Measurements from ENCODE around the gene CCDC192.
"Not testable (repeated sequence)": the region's sequence is repeated elsewhere in the genome, so short reads cannot be mapped to it uniquely, and the experiment has no call there.

DNA sequence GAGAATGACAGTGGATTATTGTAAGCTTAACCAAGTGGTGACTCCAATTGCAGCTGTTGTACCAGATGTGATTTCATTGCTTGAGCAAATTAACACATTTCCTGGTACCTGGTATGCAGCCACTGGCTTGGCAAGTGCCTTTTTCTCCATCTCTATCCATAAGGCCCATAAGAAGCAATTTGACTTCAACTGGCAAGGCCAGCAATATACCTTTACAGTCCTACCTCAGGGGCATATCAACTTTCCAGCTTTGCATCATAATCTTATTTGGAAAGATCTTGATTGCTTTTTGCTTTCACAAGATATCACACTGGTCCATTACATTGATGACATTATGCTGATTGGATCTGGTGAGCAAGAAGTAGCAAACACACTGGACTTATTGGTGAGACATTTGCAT, 26.2 kb upstream of the CCDC192 start:
- TF ChIP-seq, protein P1, sequence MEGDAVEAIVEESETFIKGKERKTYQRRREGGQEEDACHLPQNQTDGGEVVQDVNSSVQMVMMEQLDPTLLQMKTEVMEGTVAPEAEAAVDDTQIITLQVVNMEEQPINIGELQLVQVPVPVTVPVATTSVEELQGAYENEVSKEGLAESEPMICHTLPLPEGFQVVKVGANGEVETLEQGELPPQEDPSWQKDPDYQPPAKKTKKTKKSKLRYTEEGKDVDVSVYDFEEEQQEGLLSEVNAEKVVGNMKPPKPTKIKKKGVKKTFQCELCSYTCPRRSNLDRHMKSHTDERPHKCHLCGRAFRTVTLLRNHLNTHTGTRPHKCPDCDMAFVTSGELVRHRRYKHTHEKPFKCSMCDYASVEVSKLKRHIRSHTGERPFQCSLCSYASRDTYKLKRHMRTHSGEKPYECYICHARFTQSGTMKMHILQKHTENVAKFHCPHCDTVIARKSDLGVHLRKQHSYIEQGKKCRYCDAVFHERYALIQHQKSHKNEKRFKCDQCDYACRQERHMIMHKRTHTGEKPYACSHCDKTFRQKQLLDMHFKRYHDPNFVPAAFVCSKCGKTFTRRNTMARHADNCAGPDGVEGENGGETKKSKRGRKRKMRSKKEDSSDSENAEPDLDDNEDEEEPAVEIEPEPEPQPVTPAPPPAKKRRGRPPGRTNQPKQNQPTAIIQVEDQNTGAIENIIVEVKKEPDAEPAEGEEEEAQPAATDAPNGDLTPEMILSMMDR (IDR thresholded peaks at IDR 0.05) = not testable (repeated sequence)
- not testable (repeated sequence) for TF ChIP-seq POLR2A (IDR thresholded peaks at IDR 0.05)
